MCF 10A (cell line): ENCODE results near the gene KDM4C. TPM values are rescaled to one million over a fixed set of nuclear protein-coding genes. Genes with fewer than 3 reads are reported as not detected.

Source experiments
- BruUV-seq: library from RNA; stranded (reverse); fragments of 400-500 nt; replicated peaks from 2 replicates; lab custom pipeline; 2021; lab: Mats Ljungman, UMichigan
- CTCF ChIA-PET: fragments of 300-600 bp; sonication (Branson Sonifier 250); formaldehyde crosslinking; extraction: SDS; loops from one replicate; lab custom pipeline; 2021; ENCODE audit warnings: antibody characterized with exemption, inconsistent platforms; lab: Yijun Ruan, JAX
- POLR2A ChIA-PET: fragments of 300-600, 350-650 bp; sonication (Branson Sonifier 250); formaldehyde crosslinking; extraction: SDS; loops from one replicate; lab custom pipeline; 2020; ENCODE audit warnings: antibody characterized with exemption, inconsistent platforms; lab: Yijun Ruan, JAX
- DNase-seq: peaks from one replicate; pipeline ENCODE4 v3.0.0-alpha.2; 2018; ENCODE audit not compliant: unreplicated experiment
- H3K27ac Mint-ChIP-seq: one replicate; pipeline ENCODE4 v1.8.0; 2022; ENCODE audit warnings: mild to moderate bottlenecking, low read depth, mixed read lengths; ENCODE audit not compliant: unreplicated experiment
- H3K27me3 Mint-ChIP-seq: one replicate; pipeline ENCODE4 v1.8.0; 2022; ENCODE audit warnings: mixed read lengths; ENCODE audit not compliant: insufficient read depth, unreplicated experiment
- H3K36me3 Mint-ChIP-seq: one replicate; pipeline ENCODE4 v1.8.0; 2022; ENCODE audit warnings: mild to moderate bottlenecking, moderate library complexity, mixed read lengths; ENCODE audit not compliant: insufficient read depth, unreplicated experiment
- H3K4me1 Mint-ChIP-seq: one replicate; pipeline ENCODE4 v1.8.0; 2022; ENCODE audit warnings: mixed read lengths; ENCODE audit not compliant: insufficient read depth, unreplicated experiment
- H3K4me3 Mint-ChIP-seq: one replicate; pipeline ENCODE4 v1.8.0; 2022; ENCODE audit warnings: mild to moderate bottlenecking, moderate library complexity, mixed read lengths; ENCODE audit not compliant: unreplicated experiment
- H3K9me3 Mint-ChIP-seq: one replicate; pipeline ENCODE4 v1.8.0; 2022; ENCODE audit warnings: mixed read lengths; ENCODE audit not compliant: unreplicated experiment
- intact Hi-C: fragments of 100-400 bp; cut with micrococcal nuclease; formaldehyde crosslinking; loops from 2 replicates; pipeline ENCODE4 v1.14.1; 2022
- total RNA-seq: library from RNA; stranded (reverse); gene quantifications from 2 replicates; pipeline ENCODE4 v1.2.3, GENCODE V29; 2022
- TF ChIP-seq, protein P1 (sequence below): fragments of 200-600 bp; IDR thresholded peaks from one replicate; pipeline ENCODE4 v1.8.0; 2022; ENCODE audit warnings: antibody characterized with exemption, mild to moderate bottlenecking; ENCODE audit not compliant: unreplicated experiment

The KDM4C gene
- total RNA-seq, 1 experiment from 2014 or later: 29.5 TPM

DNA sequence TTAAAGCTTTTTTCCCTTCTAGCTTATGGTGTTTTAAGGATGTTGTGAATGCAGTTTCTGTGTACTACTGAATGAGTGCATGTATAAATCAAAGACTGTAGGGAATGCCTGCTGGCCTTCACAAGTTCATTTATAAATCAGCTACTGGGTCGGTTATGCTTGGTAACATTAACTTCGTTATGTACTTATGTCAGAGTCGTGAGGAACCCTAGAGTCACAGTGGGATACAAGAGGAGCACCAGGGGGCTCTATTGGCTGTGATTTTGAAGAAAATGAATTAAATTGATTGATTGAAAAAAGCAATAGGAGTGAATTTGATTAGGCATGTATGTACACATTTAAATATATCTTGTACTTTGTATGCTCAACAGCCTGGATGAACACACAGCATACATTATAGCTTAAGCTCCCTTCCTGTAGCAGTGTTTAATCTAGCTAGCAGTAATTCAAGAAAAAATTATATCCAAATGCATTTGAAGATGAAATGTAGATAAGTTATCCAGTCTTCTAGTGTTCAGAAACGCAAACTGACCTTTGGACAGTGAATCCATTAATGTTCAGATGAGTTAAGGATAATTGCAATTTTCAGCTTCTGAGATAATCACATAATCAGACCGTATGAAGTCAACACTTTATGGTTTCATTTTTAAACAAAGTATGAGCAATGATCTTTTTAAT lies 204.2 kb downstream of the KDM4C start:
- Mint-ChIP-seq H3K9me3 (no peaks in the 10 kb centered on the region), H3K27me3 (no peaks in the 10 kb centered on the region), H3K36me3 (peaks cover 6% of the 10 kb centered on the region), H3K27ac (no peak overlapping the region), H3K4me1 (no peaks in the 10 kb centered on the region), H3K4me3 (no peak overlapping the region)
- intact Hi-C loops: no loop called here
- ChIA-PET POLR2A (interaction anchor here (1.4 kb wide), 1 partner anchor 17 kb away, joined by 4 read pairs; no protein-coding TSS in a partner anchor), CTCF (interaction anchor here (0.6 kb wide), 1 partner anchor 179 kb away, joined by 3 read pairs; no protein-coding TSS in a partner anchor)
- DNase-seq: no peak
- TF ChIP-seq, protein P1, sequence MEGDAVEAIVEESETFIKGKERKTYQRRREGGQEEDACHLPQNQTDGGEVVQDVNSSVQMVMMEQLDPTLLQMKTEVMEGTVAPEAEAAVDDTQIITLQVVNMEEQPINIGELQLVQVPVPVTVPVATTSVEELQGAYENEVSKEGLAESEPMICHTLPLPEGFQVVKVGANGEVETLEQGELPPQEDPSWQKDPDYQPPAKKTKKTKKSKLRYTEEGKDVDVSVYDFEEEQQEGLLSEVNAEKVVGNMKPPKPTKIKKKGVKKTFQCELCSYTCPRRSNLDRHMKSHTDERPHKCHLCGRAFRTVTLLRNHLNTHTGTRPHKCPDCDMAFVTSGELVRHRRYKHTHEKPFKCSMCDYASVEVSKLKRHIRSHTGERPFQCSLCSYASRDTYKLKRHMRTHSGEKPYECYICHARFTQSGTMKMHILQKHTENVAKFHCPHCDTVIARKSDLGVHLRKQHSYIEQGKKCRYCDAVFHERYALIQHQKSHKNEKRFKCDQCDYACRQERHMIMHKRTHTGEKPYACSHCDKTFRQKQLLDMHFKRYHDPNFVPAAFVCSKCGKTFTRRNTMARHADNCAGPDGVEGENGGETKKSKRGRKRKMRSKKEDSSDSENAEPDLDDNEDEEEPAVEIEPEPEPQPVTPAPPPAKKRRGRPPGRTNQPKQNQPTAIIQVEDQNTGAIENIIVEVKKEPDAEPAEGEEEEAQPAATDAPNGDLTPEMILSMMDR: no peak
- no TSS peak for BruUV-seq

DNA sequence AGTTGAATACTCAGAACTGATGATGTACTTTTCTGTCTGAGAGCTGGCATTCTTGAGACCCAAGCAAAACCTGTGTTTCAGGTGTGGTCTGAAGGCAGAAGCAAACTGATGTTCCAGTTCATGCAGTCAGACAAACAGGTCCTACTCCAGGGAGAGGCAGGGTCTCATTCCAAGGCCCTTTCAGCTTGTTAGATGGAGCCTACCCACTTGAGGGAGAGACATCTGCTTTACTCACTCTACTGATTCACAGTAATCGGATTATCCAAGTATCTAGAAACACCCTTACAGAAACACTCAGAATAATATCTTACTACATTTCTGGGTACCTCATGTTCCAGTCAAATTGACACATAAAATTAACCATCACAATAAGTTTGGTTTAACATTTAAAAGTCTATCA lies 207.8 kb downstream of the KDM4C start:
- H3K9me3 Mint-ChIP-seq: no peaks in the 10 kb centered on the region
- no peak overlapping the region for H3K4me3 Mint-ChIP-seq
- no peak for DNase-seq
- TF ChIP-seq, protein P1: no peak
- POLR2A ChIA-PET: no interaction called here
- BruUV-seq: no TSS peak
- H3K4me1 Mint-ChIP-seq: no peaks in the 10 kb centered on the region
- H3K27me3 Mint-ChIP-seq: no peaks in the 10 kb centered on the region
- CTCF ChIA-PET: interaction anchor here (0.5 to 2.1 kb wide), 5 partner anchors 12 to 387 kb away, joined by 3 to 6 read pairs (median 4); no protein-coding TSS in a partner anchor
- no peak overlapping the region for H3K27ac Mint-ChIP-seq
- intact Hi-C loops: no loop called here
- H3K36me3 Mint-ChIP-seq: peaks cover 6% of the 10 kb centered on the region

DNA sequence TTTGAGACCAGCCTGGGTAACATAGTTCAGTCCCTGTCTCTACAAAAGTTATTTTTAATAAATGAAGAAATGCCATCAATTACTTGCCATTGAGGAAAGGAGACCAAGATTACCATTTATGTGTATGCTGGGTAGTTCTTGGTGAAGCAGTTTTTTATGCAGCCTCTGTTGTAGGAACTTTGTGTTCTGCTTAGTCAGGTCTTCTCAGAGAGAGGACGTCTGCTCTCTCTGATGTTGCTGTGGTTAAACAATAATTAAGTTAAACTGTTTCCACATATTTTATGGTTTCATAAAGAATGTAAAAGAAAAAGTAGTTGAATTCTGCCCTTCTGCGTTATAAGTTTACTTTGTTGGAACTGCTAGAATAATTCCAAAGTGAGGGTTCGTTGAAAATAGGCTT lies 210.5 kb downstream of the KDM4C start:
- intact Hi-C loops: no loop called here
- Mint-ChIP-seq H3K4me3 (no peak overlapping the region), H3K27me3 (no peaks in the 10 kb centered on the region), H3K9me3 (no peaks in the 10 kb centered on the region), H3K27ac (no peak overlapping the region), H3K36me3 (peaks cover 6% of the 10 kb centered on the region), H3K4me1 (peaks cover 3% of the 10 kb centered on the region)
- no peak for DNase-seq
- BruUV-seq: no TSS peak
- TF ChIP-seq, protein P1: no peak
- ChIA-PET CTCF (no interaction called here), POLR2A (no interaction called here)

DNA sequence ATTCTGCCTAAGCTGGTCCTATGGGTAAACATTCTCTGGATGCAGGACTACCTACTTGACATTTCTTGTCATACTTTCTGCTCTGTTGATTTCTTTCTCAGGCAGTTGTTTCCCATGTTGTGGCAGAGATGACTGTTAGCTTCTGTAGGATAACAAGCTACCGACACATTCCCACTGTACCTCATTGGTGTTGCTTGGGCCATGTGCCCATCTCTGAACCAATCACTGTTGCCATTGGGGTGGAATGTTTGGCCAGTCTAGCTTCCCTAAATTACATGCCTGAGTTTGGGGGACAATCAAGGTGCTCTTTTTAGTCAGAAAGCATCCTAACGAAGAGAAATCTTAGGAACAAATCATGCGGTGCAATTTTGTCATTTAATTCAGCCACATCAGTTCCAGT lies 212.0 kb downstream of the KDM4C start:
- no peak for DNase-seq
- TF ChIP-seq, protein P1: no peak
- peaks cover 6% of the 10 kb centered on the region for H3K36me3 Mint-ChIP-seq
- H3K4me1 Mint-ChIP-seq: peaks cover 11% of the 10 kb centered on the region
- no peak overlapping the region for H3K4me3 Mint-ChIP-seq
- no TSS peak for BruUV-seq
- no peaks in the 10 kb centered on the region for H3K27me3 Mint-ChIP-seq
- H3K9me3 Mint-ChIP-seq: no peaks in the 10 kb centered on the region
- POLR2A ChIA-PET: interaction anchor here (1.1 kb wide), 1 partner anchor 15 kb away, joined by 4 read pairs; no protein-coding TSS in a partner anchor
- intact Hi-C loops: no loop called here
- H3K27ac Mint-ChIP-seq: no peak overlapping the region
- CTCF ChIA-PET: interaction anchor here (1.3 kb wide), 1 partner anchor 83 kb away, joined by 3 read pairs; no protein-coding TSS in a partner anchor
